A549 (cell line): ENCODE results near the gene CRIP2. TPM values are rescaled to one million over a fixed set of nuclear protein-coding genes. Genes with fewer than 3 reads are reported as not detected.

Experiments
- ATAC-seq, 2 experiments: fragments of 200-7000 bp in 1 of 2; fragments of >200 bp in 1 of 2; cut with Nextera tagmentation in 1 of 2; cut with Tn5 transposase in 1 of 2; 3 replicates each; pipeline versions ENCODE4 v1.8.0 to v1.9.1; 2018 to 2020; ENCODE audit warnings: mild to moderate bottlenecking in 1 of 2, moderate library complexity in 1 of 2
- CTCF ChIA-PET: fragments of 300-600 bp; sonication (Branson Sonifier 250); formaldehyde crosslinking; extraction: SDS; loops from one replicate; lab custom pipeline; 2021; ENCODE audit warnings: antibody characterized with exemption, inconsistent platforms; lab: Yijun Ruan, JAX
- POLR2A ChIA-PET: fragments of 350-600 bp; formaldehyde crosslinking; extraction: SDS; loops from one replicate; lab custom pipeline; 2021; ENCODE audit warnings: antibody characterized with exemption, inconsistent platforms; lab: Yijun Ruan, JAX
- DNase-seq, 2 experiments: peaks; one replicate each; pipeline versions ENCODE4 v3.0.0 to v3.0.0-alpha.2; 2011 to 2016; ENCODE audit warnings: low read depth in 1 of 2, low spot score in 1 of 2
- FAIRE-seq: peaks from 2 replicates; lab custom pipeline; 2011; peaks lifted over from hg19 to GRCh38; lab: Jason Lieb, UNC
- H3K27ac ChIP-seq, 2 experiments: fragments of >200 bp; sonication (Bioruptor Twin); formaldehyde crosslinking; 3 replicates each; pipeline ENCODE4 v1.5.1; 2016 to 2017
- H3K4me1 ChIP-seq: fragments of >200 bp; sonication (Bioruptor Twin); formaldehyde crosslinking; 3 replicates; pipeline ENCODE4 v1.6.1; 2016
- H3K4me2 ChIP-seq: fragments of >200 bp; sonication (Bioruptor Twin); formaldehyde crosslinking; 3 replicates; pipeline ENCODE4 v1.6.1; 2016
- H3K4me3 ChIP-seq: fragments of >200 bp; sonication (Bioruptor Twin); formaldehyde crosslinking; 3 replicates; pipeline ENCODE4 v1.5.1; 2016
- H3K9me3 ChIP-seq: fragments of >200 bp; sonication (Bioruptor Twin); formaldehyde crosslinking; 3 replicates; pipeline ENCODE4 v1.6.1; 2016
- CBX2 ChIP-seq: fragments of 200-600 bp; sonication (generic); IDR thresholded peaks from 2 replicates; pipeline ENCODE4 v1.6.1; 2016; ENCODE audit warnings: low read depth, mild to moderate bottlenecking, borderline replicate concordance
- E2F6 ChIP-seq: IDR thresholded peaks from 2 replicates; pipeline ENCODE4 v1.6.1; 2012; ENCODE audit warnings: low read depth, borderline replicate concordance
- EHF ChIP-seq: fragments of 250-450 bp; sonication (Bioruptor Pico); IDR thresholded peaks from 2 replicates; pipeline ENCODE4 v1.5.0; 2020; ENCODE audit warnings: mild to moderate bottlenecking
- EP300 ChIP-seq, 2 experiments: fragments of >200 bp; sonication (Bioruptor Twin); formaldehyde crosslinking; IDR thresholded peaks; 2 replicates in 1 of 2; 3 replicates in 1 of 2; pipeline ENCODE4 v1.6.1; 2016 to 2017
- ESRRA ChIP-seq: fragments of 150-350 bp; IDR thresholded peaks from 2 replicates; pipeline ENCODE4 v1.6.1; 2014; ENCODE audit warnings: mild to moderate bottlenecking, low read length, borderline replicate concordance
- FOSB ChIP-seq: fragments of 250-450 bp; sonication (Bioruptor Pico); IDR thresholded peaks from 2 replicates; pipeline ENCODE4 v1.5.0; 2020; ENCODE audit warnings: mild to moderate bottlenecking, moderate library complexity
- FOSL2 ChIP-seq, 2 experiments: fragments of 450-650 bp in 1 of 2; fragments of >200 bp in 1 of 2; sonication (Bioruptor Twin) in 1 of 2; formaldehyde crosslinking; IDR thresholded peaks; 2 replicates each; pipeline versions ENCODE4 v1.5.0 to v1.6.1; 2016 to 2020; ENCODE audit warnings: mild to moderate bottlenecking in 1 of 2, moderate library complexity in 1 of 2
- HMGXB4 ChIP-seq: fragments of 250-450 bp; sonication (Bioruptor Pico); IDR thresholded peaks from 2 replicates; pipeline ENCODE4 v1.5.0; 2021; ENCODE audit warnings: mild to moderate bottlenecking, moderate library complexity, borderline replicate concordance
- HOXB13 ChIP-seq: fragments of 250-450 bp; sonication (Bioruptor Pico); IDR thresholded peaks from 2 replicates; pipeline ENCODE4 v1.5.0; 2020; ENCODE audit warnings: low read depth, mild to moderate bottlenecking, moderate library complexity
- JUN ChIP-seq, 2 experiments: fragments of >200 bp; sonication (Bioruptor Twin); formaldehyde crosslinking; IDR thresholded peaks; 2 replicates in 1 of 2; 3 replicates in 1 of 2; pipeline ENCODE4 v1.6.1; 2016 to 2017
- MAFK ChIP-seq: fragments of 450-650 bp; IDR thresholded peaks from 2 replicates; pipeline ENCODE4 v1.6.1; 2014; ENCODE audit not compliant: partially characterized antibody
- MYC ChIP-seq: IDR thresholded peaks from 2 replicates; pipeline ENCODE4 v1.6.1; 2012; ENCODE audit warnings: mild to moderate bottlenecking, inconsistent platforms, low read length, improper control_type of control experiment, borderline replicate concordance
- NFE2L2 ChIP-seq: fragments of 150-350 bp; conservative IDR thresholded peaks from 2 replicates; pipeline ENCODE4 v1.6.1; 2014; ENCODE audit warnings: low read length
- NPAS2 ChIP-seq: fragments of 250-450 bp; sonication (Bioruptor Pico); IDR thresholded peaks from 2 replicates; pipeline ENCODE4 v1.8.0; 2022; ENCODE audit warnings: mild to moderate bottlenecking, moderate library complexity, borderline replicate concordance
- RNF2 ChIP-seq: fragments of 200-600 bp; sonication (generic); IDR thresholded peaks from 2 replicates; pipeline ENCODE4 v1.6.1; 2016; ENCODE audit warnings: low read depth, mild to moderate bottlenecking, antibody characterized with exemption, moderate library complexity, borderline replicate concordance
- SMC3 ChIP-seq: fragments of >200 bp; sonication (Bioruptor Twin); formaldehyde crosslinking; IDR thresholded peaks from 3 replicates; pipeline ENCODE4 v1.6.1; 2018; ENCODE audit warnings: inconsistent platforms
- TFCP2L1 ChIP-seq: fragments of 250-450 bp; sonication (Bioruptor Pico); IDR thresholded peaks from 2 replicates; pipeline ENCODE4 v1.5.0; 2021; ENCODE audit warnings: mild to moderate bottlenecking
- ZC3H11A ChIP-seq: fragments of 450-650 bp; IDR thresholded peaks from 2 replicates; pipeline ENCODE4 v1.6.1; 2014; ENCODE audit warnings: antibody characterized with exemption, mild to moderate bottlenecking
- ZNF302 ChIP-seq: fragments of 250-450 bp; sonication (Bioruptor Pico); IDR thresholded peaks from 2 replicates; pipeline ENCODE4 v1.9.0; 2021; ENCODE audit warnings: inconsistent platforms, mild to moderate bottlenecking, moderate library complexity
- WGBS: methylation state at CpG from one replicate; pipeline ENCODE4 v1.1.6; 2017; ENCODE audit errors: missing lambda C conversion rate; 5-methylcytosine and 5-hydroxymethylcytosine counted together
- polyA plus RNA-seq, 4 experiments: library from polyadenylated mRNA; depleted of rRNA in 3 of 4; stranded (reverse); fragments of >200 nt; fragmentation: RNase III in 1 of 4; extraction: RNeasy Plus Mini Kit Qiagen cat#74134 plus additional on column Dnase treatment in 1 of 4; gene quantifications; 2 replicates in 3 of 4; 3 replicates in 1 of 4; pipeline ENCODE4 v1.2.3, GENCODE V29; 2011 to 2017
- TF ChIP-seq, protein P1 (sequence below): fragments of >200 bp; sonication (Bioruptor Twin); formaldehyde crosslinking; IDR thresholded peaks from 3 replicates; pipeline ENCODE4 v1.6.1; 2016

CRIP2 gene
- polyA plus RNA-seq, 2 of the 4 experiments (the other 2 are of a cell fraction) = 41.0 to 67.3 TPM

GRCh38 chr14:105458010-105458409 lies 16.6 kb upstream of the CRIP2 start:
- CTCF ChIA-PET = interaction anchor here (0.6 to 6.8 kb wide), 8 partner anchors 10 to 87 kb away, joined by 3 to 34 read pairs (median 6); no protein-coding TSS in a partner anchor

GRCh38 chr14:105458571-105458970 lies 16.1 kb upstream of the CRIP2 start:
- ChIA-PET POLR2A (no interaction called here), CTCF (interaction anchor here (1.5 to 6.8 kb wide), 3 partner anchors 13 to 87 kb away, joined by 4 to 34 read pairs (median 26); no protein-coding TSS in a partner anchor)
- ATAC-seq = no peak; a peak in 1 of 6 replicates
- no peak overlapping the region for H3K4me2 ChIP-seq
- no peaks in the 10 kb centered on the region for H3K9me3 ChIP-seq
- DNase-seq = no peak
- TF ChIP-seq JUN (IDR thresholded peaks at IDR 0.05) = no peak
- no peak for TF ChIP-seq RNF2
- TF ChIP-seq NFE2L2 = no peak
- TF ChIP-seq E2F6 = no peak
- no peak for TF ChIP-seq HOXB13 (CRISPR knock-in tag)
- no peak for TF ChIP-seq MAFK
- no peak for TF ChIP-seq ESRRA
- no peak for TF ChIP-seq FOSB (CRISPR knock-in tag)
- no peak for TF ChIP-seq SMC3
- TF ChIP-seq CBX2 = no peak
- TF ChIP-seq ZC3H11A = no peak
- no peak for TF ChIP-seq FOSL2 (IDR thresholded peaks at IDR 0.05)
- no peak for TF ChIP-seq FOSL2 (CRISPR knock-in tag; IDR thresholded peaks at IDR 0.05)
- TF ChIP-seq TFCP2L1 = no peak
- TF ChIP-seq ZNF302 (CRISPR knock-in tag) = no peak
- no peak for TF ChIP-seq EP300 (IDR thresholded peaks at IDR 0.05)
- TF ChIP-seq HMGXB4 (CRISPR knock-in tag) = no peak
- no peak for TF ChIP-seq EHF
- FAIRE-seq = no peak
- H3K4me3 ChIP-seq = no peak overlapping the region
- no peak overlapping the region for H3K27ac ChIP-seq
- 89% methylated on average over 13 of the region's 14 CpGs for WGBS
- H3K4me1 ChIP-seq = no peaks in the 10 kb centered on the region

More at GRCh38 chr14:105458010-105458409, 16.6 kb upstream of the CRIP2 start:
- 87% methylated on average over 8 of the region's 18 CpGs for WGBS
- DNase-seq (no peak), FAIRE-seq (no peak), ATAC-seq (no peak)
- no peaks in the 10 kb centered on the region for H3K4me1 ChIP-seq
- POLR2A ChIA-PET = no interaction called here
- TF ChIP-seq, protein P1, sequence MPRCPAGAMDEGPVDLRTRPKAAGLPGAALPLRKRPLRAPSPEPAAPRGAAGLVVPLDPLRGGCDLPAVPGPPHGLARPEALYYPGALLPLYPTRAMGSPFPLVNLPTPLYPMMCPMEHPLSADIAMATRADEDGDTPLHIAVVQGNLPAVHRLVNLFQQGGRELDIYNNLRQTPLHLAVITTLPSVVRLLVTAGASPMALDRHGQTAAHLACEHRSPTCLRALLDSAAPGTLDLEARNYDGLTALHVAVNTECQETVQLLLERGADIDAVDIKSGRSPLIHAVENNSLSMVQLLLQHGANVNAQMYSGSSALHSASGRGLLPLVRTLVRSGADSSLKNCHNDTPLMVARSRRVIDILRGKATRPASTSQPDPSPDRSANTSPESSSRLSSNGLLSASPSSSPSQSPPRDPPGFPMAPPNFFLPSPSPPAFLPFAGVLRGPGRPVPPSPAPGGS = no peak
- TF ChIP-seq MYC (no peak), E2F6 (no peak), NPAS2 (CRISPR knock-in tag) (no peak)
- TF ChIP-seq, all 56 proteins: peak for 0
- no peaks in the 10 kb centered on the region for H3K9me3 ChIP-seq
- H3K4me3 ChIP-seq = no peak overlapping the region
- H3K27ac ChIP-seq = no peak overlapping the region
- no peak overlapping the region for H3K4me2 ChIP-seq
